Activated CD4-positive, alpha-beta T cell treated with anti-CD3 and anti-CD28 coated beads, Interleukin-2, amount 10 ng/mL, durations not matched to agents 24 days and 14 days (primary cell): ENCODE measurements around the gene AATK. TPM values are rescaled to one million over a fixed set of nuclear protein-coding genes. Genes with fewer than 3 reads are reported as not detected.
"Not testable (repeated sequence)": the region's sequence is repeated elsewhere in the genome, so short reads cannot be mapped to it uniquely, and the experiment has no call there.

ENCODE experiments used
- DNase-seq: peaks from one replicate; pipeline ENCODE4 v3.0.0; 2022
- H3K27ac Mint-ChIP-seq: one replicate; pipeline ENCODE4 v1.8.0; 2022; ENCODE audit warnings: mild to moderate bottlenecking, mixed read lengths
- H3K27me3 Mint-ChIP-seq: one replicate; pipeline ENCODE4 v1.8.0; 2022; ENCODE audit warnings: mixed read lengths
- H3K36me3 Mint-ChIP-seq: one replicate; pipeline ENCODE4 v1.8.0; 2022; ENCODE audit warnings: low read depth, mild to moderate bottlenecking, mixed read lengths
- H3K4me1 Mint-ChIP-seq: one replicate; pipeline ENCODE4 v1.8.0; 2021; ENCODE audit warnings: mixed read lengths
- H3K4me3 Mint-ChIP-seq: one replicate; pipeline ENCODE4 v1.8.0; 2022; ENCODE audit warnings: mild to moderate bottlenecking, moderate library complexity, mixed read lengths
- H3K9me3 Mint-ChIP-seq: one replicate; pipeline ENCODE4 v1.8.0; 2021; ENCODE audit warnings: mixed read lengths
- intact Hi-C: fragments of 100-400 bp; cut with micrococcal nuclease; formaldehyde crosslinking; loops from one replicate; pipeline ENCODE4 v1.15.1; 2023
- total RNA-seq: library from RNA; stranded (reverse); gene quantifications from 2 replicates; pipeline ENCODE4 v1.2.3, GENCODE V29; 2022

Gene AATK
- total RNA-seq, 1 donor from 2014 or later = 0.42 TPM

- intact Hi-C loops = no loop called here
- H3K9me3 Mint-ChIP-seq = no peaks in the 10 kb centered on the region
- no peaks in the 10 kb centered on the region for H3K27me3 Mint-ChIP-seq
- H3K36me3 Mint-ChIP-seq = no peaks in the 10 kb centered on the region
- H3K4me1 Mint-ChIP-seq = no peaks in the 10 kb centered on the region
- no peak overlapping the region for H3K4me3 Mint-ChIP-seq
- H3K27ac Mint-ChIP-seq = no peak overlapping the region
- no peak for DNase-seq
Observed at GRCh38 chr17:81156866-81157805, 8.9 kb downstream of the AATK start.

DNA sequence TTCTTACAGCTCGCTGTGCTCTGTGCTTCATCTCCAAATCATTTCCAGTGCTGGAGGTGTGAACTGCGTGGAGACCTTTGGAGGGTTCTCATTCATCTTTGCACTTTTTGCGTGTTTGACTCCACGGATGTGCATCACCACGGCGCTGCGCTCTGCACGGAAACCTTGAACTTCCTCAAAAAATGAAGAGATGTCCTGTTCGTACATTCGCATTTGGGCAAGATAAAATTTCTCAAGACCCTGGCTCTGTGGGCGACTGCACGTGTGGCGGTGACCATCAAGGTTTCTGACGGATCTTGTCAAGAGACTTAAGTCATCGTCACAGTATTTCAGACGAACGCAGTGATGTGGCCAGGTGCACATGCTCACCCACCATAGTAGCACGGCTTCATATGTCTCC, 11.1 kb downstream of the AATK start:
- H3K27ac Mint-ChIP-seq = no peak overlapping the region

GRCh38 chr17:81154016-81154415, 12.0 kb downstream of the AATK start:
- intact Hi-C loops = not testable (repeated sequence)

More for the DNA sequence above, 11.1 kb downstream of the AATK start:
- Mint-ChIP-seq H3K9me3 (no peaks in the 10 kb centered on the region), H3K4me1 (no peaks in the 10 kb centered on the region), H3K36me3 (no peaks in the 10 kb centered on the region), H3K4me3 (no peak overlapping the region), H3K27me3 (peaks cover 2% of the 10 kb centered on the region)
- intact Hi-C loops = no loop called here
- DNase-seq = no peak

DNA sequence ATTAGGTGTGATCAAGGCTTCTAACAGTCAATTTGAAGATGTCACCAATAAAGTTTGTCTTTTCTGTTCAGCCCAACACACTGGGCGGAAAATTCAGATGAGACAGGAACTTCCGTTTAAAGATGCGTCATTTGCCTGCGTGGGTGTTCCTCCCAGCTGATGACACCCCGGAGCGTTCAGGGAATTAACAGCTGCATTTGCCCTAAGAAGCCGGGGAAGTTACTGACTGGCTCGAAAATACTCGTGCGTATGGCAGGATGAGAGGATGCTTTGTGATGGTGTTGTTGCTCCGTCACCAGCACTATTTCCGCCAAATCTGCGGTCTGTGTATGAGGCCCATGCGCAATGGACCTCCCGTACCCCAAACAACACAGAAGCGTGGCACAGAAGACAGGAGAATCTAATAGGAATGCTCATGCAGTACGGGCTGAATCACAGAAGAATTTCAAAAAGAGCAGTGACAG, 12.6 kb downstream of the AATK start:
- intact Hi-C loops = no loop called here
- Mint-ChIP-seq H3K9me3 (no peaks in the 10 kb centered on the region), H3K27ac (no peak overlapping the region), H3K36me3 (no peaks in the 10 kb centered on the region), H3K4me1 (no peaks in the 10 kb centered on the region), H3K4me3 (no peak overlapping the region), H3K27me3 (peaks cover 2% of the 10 kb centered on the region)
- DNase-seq = no peak

More at GRCh38 chr17:81154016-81154415, 12.0 kb downstream of the AATK start:
- not testable (repeated sequence) for H3K9me3 Mint-ChIP-seq, H3K4me1 Mint-ChIP-seq, H3K36me3 Mint-ChIP-seq, H3K4me3 Mint-ChIP-seq, DNase-seq, H3K27me3 Mint-ChIP-seq, H3K27ac Mint-ChIP-seq

DNA sequence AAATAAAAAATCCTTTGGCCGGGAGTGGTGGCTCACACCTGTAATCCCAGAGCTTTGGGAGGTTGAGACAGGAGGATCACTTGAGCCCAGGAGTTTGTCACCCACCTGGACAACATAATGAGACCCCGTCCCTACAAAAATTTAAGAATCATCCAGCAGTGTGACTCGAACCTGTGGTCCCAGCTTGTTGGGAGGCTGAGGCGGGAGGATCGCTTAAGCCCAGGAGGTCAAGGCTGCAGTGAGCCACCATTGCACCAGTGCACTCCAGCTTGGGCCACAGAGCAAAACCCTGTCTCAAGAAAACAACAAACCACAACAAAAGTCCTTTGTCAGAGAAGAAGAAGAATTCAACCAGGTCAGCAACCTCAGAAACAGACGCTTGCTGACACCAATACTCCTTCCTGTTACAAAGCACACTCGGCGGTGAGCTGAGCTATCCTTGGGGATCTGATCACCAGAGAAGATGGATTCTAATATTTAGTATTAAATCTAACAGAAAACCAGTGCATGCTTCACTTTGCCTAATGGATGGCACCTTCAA, 13.7 kb downstream of the AATK start:
- no peaks in the 10 kb centered on the region for H3K9me3 Mint-ChIP-seq
- no peak overlapping the region for H3K4me3 Mint-ChIP-seq
- peaks cover 2% of the 10 kb centered on the region for H3K27me3 Mint-ChIP-seq
- no peaks in the 10 kb centered on the region for H3K4me1 Mint-ChIP-seq
- no peak for DNase-seq
- no peaks in the 10 kb centered on the region for H3K36me3 Mint-ChIP-seq
- intact Hi-C loops = no loop called here
- H3K27ac Mint-ChIP-seq = no peak overlapping the region

DNA sequence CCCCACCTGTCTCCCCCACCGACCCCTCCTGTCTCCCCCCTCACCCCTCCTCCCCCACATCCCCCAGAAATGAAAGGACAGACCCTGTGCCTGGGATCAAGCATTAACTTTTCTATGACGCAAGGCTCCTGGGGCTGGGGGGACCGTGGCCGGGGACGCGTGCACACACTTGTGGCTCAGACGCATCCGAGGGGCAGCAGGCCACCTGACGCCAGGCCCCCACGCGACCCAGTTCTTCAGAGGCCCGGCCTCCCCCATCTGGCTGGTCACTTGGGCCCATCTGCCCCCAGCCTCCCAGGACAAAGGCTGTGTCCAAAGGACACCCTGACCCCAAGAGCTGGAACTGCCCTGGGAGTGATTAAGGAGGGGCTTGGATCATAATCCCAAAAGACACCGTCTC, 14.7 kb downstream of the AATK start:
- Mint-ChIP-seq H3K27ac (no peak overlapping the region), H3K9me3 (no peaks in the 10 kb centered on the region), H3K4me1 (no peaks in the 10 kb centered on the region), H3K4me3 (no peak overlapping the region), H3K36me3 (no peaks in the 10 kb centered on the region), H3K27me3 (peaks cover 2% of the 10 kb centered on the region)
- intact Hi-C loops = no loop called here
- DNase-seq = no peak

DNA sequence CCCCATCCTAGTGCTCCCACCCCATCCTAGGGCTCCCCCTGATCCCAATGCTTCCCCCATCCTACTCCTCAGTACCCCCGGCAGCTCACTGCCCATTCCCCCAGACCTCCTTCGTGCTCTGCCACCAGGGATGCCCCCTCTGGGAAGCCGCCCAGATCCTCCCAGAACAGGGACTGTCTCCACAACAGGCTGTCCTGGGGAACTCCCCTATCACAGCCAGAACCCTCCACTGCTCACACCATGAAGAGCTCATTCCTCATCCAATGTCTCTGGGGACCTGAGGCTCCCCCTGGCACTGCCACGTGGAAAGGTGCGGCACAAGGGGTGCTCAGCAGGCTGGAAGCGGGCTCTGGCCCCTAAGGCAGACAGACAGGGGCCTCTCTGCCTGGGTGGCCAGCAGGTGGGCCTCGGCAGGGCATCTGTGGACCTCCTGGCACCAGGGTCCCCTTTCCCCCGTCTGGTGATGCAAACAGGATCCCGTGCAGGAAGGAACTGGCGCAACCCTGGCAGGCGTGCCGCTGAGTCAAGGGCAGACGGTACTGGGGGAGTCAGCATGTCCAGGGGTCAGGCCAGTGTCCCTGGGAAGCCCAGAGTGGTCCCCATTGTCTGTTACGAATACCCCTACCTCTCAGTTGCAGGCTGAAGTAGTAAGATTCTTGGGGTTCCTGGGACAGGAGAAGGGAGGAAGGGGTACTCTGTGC, 15.5 kb downstream of the AATK start:
- DNase-seq = no peak
- H3K4me1 Mint-ChIP-seq = no peaks in the 10 kb centered on the region
- H3K4me3 Mint-ChIP-seq = no peak overlapping the region
- intact Hi-C loops = no loop called here
- peaks cover 2% of the 10 kb centered on the region for H3K27me3 Mint-ChIP-seq
- H3K27ac Mint-ChIP-seq = no peak overlapping the region
- H3K9me3 Mint-ChIP-seq = no peaks in the 10 kb centered on the region
- no peaks in the 10 kb centered on the region for H3K36me3 Mint-ChIP-seq

DNA sequence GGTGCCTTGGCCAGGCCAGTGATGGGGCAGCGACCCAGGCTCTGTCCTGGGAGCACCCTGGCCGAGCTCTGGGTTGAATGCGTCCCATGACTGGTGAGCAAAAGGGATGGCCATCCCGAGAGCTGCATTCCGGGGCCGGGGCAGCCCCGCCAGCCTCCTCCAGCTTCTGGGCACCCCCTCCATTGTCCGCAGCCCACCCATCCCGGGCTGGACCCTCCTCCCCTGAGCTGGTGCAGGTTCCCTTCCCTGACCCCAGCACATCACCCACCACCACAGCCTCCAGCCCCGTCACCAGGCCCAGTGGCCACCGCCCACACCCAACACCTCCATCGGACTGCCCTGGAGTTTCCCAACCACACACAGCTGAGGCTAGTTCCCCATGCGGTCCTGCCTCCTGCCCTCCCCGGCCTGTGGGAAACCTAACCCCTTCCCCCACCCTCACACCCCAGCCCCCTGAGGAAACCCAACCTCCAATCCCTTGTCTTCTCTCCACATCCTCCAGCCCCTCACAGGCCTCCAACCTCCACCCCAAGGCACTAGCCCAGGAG, 17.0 kb downstream of the AATK start:
- intact Hi-C loops = no loop called here
- H3K36me3 Mint-ChIP-seq = no peaks in the 10 kb centered on the region
- H3K4me3 Mint-ChIP-seq = no peak overlapping the region
- H3K9me3 Mint-ChIP-seq = no peaks in the 10 kb centered on the region
- no peak for DNase-seq
- H3K27ac Mint-ChIP-seq = no peak overlapping the region
- no peaks in the 10 kb centered on the region for H3K4me1 Mint-ChIP-seq
- peaks cover 2% of the 10 kb centered on the region for H3K27me3 Mint-ChIP-seq

GRCh38 chr17:81148571-81148970, 17.4 kb downstream of the AATK start:
- Mint-ChIP-seq H3K27ac (no peak overlapping the region), H3K27me3 (peaks cover 2% of the 10 kb centered on the region), H3K36me3 (no peaks in the 10 kb centered on the region), H3K9me3 (no peaks in the 10 kb centered on the region), H3K4me1 (no peaks in the 10 kb centered on the region), H3K4me3 (no peak overlapping the region)
- intact Hi-C loops = no loop called here
- no peak for DNase-seq

DNA sequence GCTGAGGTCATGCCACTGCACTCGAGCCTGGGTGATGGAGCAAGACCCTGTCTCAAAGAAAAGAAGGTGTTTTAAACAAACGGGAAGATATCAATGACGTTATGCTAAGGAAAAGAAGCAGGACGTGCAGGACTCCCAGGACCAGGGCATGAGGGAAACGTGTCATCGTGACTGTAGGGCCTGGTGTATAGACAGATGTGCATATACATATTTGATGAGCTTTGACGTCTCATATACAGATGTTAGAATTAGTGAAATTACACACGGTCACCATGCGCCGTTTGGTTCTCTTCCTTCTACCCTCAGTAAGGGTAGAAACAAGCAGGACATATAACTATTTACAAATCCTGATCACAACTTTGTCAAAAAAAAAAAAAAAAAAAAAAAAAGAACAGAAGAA, 18.3 kb downstream of the AATK start:
- Mint-ChIP-seq H3K4me3 (no peak overlapping the region), H3K4me1 (no peaks in the 10 kb centered on the region), H3K27ac (no peak overlapping the region), H3K27me3 (peaks cover 2% of the 10 kb centered on the region), H3K9me3 (no peaks in the 10 kb centered on the region), H3K36me3 (no peaks in the 10 kb centered on the region)
- intact Hi-C loops = no loop called here
- DNase-seq = no peak

DNA sequence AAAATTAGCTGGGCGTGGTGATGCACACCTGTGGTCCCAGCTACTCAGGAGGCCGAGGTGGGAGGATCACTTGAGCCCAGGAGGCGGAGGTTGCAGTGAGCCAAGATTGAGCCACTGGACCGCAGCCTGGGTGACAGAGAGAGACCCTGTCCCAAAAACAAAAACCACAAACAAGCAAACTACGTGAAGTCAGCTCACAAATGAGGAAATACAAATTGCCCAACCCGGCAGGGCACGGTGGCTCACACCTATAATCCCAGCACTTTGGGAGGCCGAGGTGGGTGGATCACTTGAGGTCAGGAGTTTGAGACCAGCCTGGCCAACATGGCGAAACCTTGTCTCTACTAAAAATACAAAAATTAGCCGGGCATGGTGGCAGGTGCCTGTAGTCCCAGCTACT, 19.8 kb downstream of the AATK start:
- intact Hi-C loops, H3K36me3 Mint-ChIP-seq, H3K4me1 Mint-ChIP-seq, H3K27ac Mint-ChIP-seq, H3K27me3 Mint-ChIP-seq, H3K4me3 Mint-ChIP-seq, H3K9me3 Mint-ChIP-seq, DNase-seq: not testable (repeated sequence)

DNA sequence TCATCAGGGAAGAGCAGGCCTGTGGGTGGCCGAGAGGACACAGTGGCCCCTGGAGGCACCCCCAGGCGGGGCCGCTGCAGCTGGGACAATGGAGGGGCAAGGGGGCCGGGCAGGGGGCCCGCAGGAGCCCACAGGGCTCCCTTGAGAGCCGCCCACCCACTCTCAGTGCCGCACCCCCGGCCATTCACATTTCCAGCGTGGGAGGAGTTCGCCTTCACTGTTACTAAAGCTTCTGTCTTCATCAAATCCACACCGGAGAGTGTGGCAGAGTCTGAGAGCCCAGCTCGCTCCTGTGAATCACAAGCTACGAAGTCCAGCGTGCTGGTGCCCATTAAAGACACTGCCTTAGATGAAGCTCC, 21.6 kb downstream of the AATK start:
- H3K36me3 Mint-ChIP-seq = no peaks in the 10 kb centered on the region
- no peak for DNase-seq
- no peak overlapping the region for H3K27ac Mint-ChIP-seq
- H3K27me3 Mint-ChIP-seq = no peaks in the 10 kb centered on the region
- H3K4me3 Mint-ChIP-seq = no peak overlapping the region
- no peaks in the 10 kb centered on the region for H3K9me3 Mint-ChIP-seq
- intact Hi-C loops = no loop called here
- H3K4me1 Mint-ChIP-seq = no peaks in the 10 kb centered on the region

DNA sequence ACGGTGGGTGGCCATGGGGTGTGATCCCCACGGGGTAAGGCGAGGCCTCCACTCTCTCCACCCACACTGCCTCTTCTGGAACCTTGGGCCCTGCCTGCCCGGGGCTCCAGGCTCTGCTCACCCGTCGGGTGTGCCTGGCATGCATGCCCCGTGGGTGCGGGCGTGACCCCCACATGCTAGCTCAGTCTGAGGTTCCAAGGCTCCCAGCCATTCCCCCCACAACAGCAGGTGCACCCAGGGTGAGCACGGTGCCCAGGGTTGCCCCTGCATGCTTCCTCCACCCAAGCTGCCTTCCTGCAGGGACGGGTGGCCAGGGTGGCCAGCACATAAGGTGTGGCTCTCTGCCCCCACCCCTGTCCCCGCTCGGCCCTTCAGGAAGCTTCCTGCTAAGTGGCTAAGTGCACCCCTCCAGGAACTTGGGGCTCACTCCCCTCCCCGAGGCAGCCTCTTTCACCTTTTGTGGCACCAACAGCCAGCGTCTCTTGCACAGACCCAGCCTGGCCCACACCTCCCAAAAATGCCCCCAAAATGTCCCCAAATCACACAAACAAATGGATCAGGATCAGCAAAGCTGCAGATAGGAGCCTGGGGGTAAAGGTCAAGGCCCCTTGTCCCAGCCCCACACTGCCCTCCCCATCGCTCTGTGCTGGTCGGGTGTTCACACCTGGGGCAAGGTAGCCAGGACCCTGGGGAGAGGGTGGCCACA, 22.2 kb downstream of the AATK start:
- DNase-seq = no peak
- no peak overlapping the region for H3K4me3 Mint-ChIP-seq
- H3K9me3 Mint-ChIP-seq = no peaks in the 10 kb centered on the region

GRCh38 chr17:81143200-81143527, 22.9 kb downstream of the AATK start:
- peaks cover 6% of the 10 kb centered on the region for H3K9me3 Mint-ChIP-seq
- no peak for DNase-seq
- H3K4me1 Mint-ChIP-seq = no peaks in the 10 kb centered on the region
- no peaks in the 10 kb centered on the region for H3K27me3 Mint-ChIP-seq
- no peak overlapping the region for H3K27ac Mint-ChIP-seq
- no peaks in the 10 kb centered on the region for H3K36me3 Mint-ChIP-seq
- intact Hi-C loops = no loop called here
- no peak overlapping the region for H3K4me3 Mint-ChIP-seq

More for the DNA sequence above, 22.2 kb downstream of the AATK start:
- no peaks in the 10 kb centered on the region for H3K36me3 Mint-ChIP-seq
- no peaks in the 10 kb centered on the region for H3K27me3 Mint-ChIP-seq
- no peaks in the 10 kb centered on the region for H3K4me1 Mint-ChIP-seq
- intact Hi-C loops = no loop called here
- H3K27ac Mint-ChIP-seq = no peak overlapping the region
